Ishikawa (cell line): ENCODE measurements around the gene CCDC73.

Source experiments
- CEBPB ChIP-seq: IDR thresholded peaks from 2 replicates; pipeline ENCODE4 v1.6.1; 2012
- CREB1 ChIP-seq: IDR thresholded peaks from 2 replicates; pipeline ENCODE4 v1.6.1; 2012; ENCODE audit warnings: low read depth
- EGR1 ChIP-seq: IDR thresholded peaks from 2 replicates; pipeline ENCODE4 v1.6.1; 2012
- EP300 ChIP-seq: IDR thresholded peaks from 2 replicates; pipeline ENCODE4 v1.6.1; 2012; ENCODE audit warnings: borderline replicate concordance
- FOXM1 ChIP-seq: IDR thresholded peaks from 2 replicates; pipeline ENCODE4 v1.6.1; 2012; ENCODE audit warnings: low read depth, borderline replicate concordance
- TAF1 ChIP-seq: IDR thresholded peaks from 2 replicates; pipeline ENCODE4 v1.6.1; 2012; ENCODE audit warnings: low read depth, mild to moderate bottlenecking
- TCF12 ChIP-seq: IDR thresholded peaks from 2 replicates; pipeline ENCODE4 v1.6.1; 2012; ENCODE audit warnings: low read depth
- TF ChIP-seq, protein P1 (sequence below): IDR thresholded peaks from 2 replicates; pipeline ENCODE4 v1.6.1; 2012

DNA sequence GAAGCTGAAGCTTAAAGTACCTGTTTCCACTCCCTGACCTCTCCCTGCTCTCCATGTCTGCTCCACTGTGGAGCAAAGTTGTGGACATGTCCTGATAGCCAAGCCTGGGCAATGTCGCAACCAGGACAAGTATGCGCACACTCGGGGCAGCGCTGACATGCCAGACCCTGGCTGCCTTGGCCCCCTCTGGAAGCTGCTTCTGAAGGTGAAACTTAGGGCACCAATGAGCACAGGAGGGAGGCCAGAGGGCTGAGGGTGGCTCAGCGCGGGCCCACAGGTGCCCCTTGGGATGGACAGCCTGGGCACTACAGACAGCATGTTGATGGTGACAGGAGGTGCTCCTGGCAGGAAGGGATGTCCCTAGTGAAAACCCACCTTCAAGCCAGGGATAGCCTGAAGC lies 90.2 kb downstream of the CCDC73 start:
- TF ChIP-seq, protein P1, sequence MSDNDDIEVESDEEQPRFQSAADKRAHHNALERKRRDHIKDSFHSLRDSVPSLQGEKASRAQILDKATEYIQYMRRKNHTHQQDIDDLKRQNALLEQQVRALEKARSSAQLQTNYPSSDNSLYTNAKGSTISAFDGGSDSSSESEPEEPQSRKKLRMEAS: no peak
- TF ChIP-seq CREB1 (no peak), EP300 (no peak), CEBPB (no peak), TCF12 (no peak), FOXM1 (no peak), EGR1 (no peak), TAF1 (no peak)
